Gastroesophageal sphincter (tissue), 2 donors: Measurements from ENCODE around the gene CERKL.

ENCODE experiments used
- EP300 ChIP-seq: sonication (generic); formaldehyde crosslinking; IDR thresholded peaks from one replicate; pipeline ENCODE4 v1.6.1; 2017; ENCODE audit warnings: antibody characterized with exemption, mild to moderate bottlenecking
- POLR2A ChIP-seq, 2 donors: fragments of 450-650 bp; IDR thresholded peaks; one replicate each; pipeline ENCODE4 v1.6.1; 2017; ENCODE audit warnings: antibody characterized with exemption in 2 of 2, mild to moderate bottlenecking in 2 of 2, moderate library complexity in 1 of 2

DNA sequence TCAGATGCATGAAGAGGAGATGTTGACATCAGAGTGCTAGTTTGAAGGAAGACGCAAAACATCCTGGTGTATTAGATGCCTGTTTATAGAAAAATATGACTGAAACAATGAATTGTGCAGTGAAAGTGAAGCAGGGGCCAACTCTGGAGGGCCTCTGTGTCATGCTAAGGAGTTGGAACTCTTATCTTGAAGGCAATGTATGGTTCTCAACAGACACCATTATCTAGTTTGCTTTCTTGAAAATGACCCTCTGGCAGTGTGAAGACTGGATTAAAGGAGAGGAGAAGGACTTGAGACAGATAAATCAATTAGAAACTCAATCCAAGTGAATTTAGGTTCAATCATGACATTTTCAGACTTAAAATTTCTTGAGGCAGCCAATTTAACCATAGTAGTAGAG is 136.7 kb downstream of the CERKL start:
- no peak for TF ChIP-seq EP300
- TF ChIP-seq POLR2A (IDR thresholded peaks at IDR 0.05), result no peak
